Measurements from ENCODE around the gene ADAMTSL1.

Gene ADAMTSL1

DNA sequence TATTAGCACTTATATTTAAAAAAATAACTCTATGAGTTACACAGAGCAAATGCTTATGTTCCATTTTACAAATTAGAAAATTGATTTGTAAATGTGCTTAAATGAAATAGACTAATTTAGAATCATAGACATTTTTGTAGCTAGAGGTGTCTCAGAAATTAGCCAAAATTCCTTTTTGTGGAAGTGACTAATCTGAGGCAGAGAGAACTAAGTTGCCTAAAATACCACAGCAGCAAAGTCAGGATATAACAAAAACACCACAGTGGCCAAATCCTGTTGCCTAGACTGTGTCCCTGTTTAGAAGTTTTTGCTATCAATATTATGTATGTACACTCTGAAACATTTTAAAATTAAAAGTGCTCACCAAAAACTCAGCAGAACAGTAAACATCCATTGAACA, 18.7 kb downstream of the ADAMTSL1 start:
- Histone ChIP-seq H2AFZ (ENCODE audit: low read length) (no peak overlapping the region), H4K20me1 (ENCODE audit: insufficient read depth, low read length, poor library complexity, severe bottlenecking) (no peaks in the 10 kb centered on the region), H3K4me3 (ENCODE audit: low read length, poor library complexity, severe bottlenecking) (no peak overlapping the region), H3K4me2 (ENCODE audit: low read depth, low read length, poor library complexity, severe bottlenecking) (no peak overlapping the region), H3K9ac (ENCODE audit: low read depth, low read length, poor library complexity, severe bottlenecking) (no peak overlapping the region), H3K9me2 (replicated peaks; ENCODE audit: low read depth, low read length) (no peaks in the 10 kb centered on the region), H3K9me3 (ENCODE audit: insufficient read depth, low read depth, low read length) (no peaks in the 10 kb centered on the region), H3K36me3 (ENCODE audit: insufficient read depth, low read length) (no peaks in the 10 kb centered on the region), H3K27me3 (ENCODE audit: insufficient read depth, low read length, poor library complexity, severe bottlenecking) (no peaks in the 10 kb centered on the region), H3F3A (ENCODE audit: low read depth) (no peaks in the 10 kb centered on the region), H3K4me1 (ENCODE audit: insufficient read depth, low read length, poor library complexity, severe bottlenecking) (no peaks in the 10 kb centered on the region), H3K79me2 (ENCODE audit: insufficient read depth, low read length) (no peaks in the 10 kb centered on the region)
- TF ChIP-seq, protein P1, sequence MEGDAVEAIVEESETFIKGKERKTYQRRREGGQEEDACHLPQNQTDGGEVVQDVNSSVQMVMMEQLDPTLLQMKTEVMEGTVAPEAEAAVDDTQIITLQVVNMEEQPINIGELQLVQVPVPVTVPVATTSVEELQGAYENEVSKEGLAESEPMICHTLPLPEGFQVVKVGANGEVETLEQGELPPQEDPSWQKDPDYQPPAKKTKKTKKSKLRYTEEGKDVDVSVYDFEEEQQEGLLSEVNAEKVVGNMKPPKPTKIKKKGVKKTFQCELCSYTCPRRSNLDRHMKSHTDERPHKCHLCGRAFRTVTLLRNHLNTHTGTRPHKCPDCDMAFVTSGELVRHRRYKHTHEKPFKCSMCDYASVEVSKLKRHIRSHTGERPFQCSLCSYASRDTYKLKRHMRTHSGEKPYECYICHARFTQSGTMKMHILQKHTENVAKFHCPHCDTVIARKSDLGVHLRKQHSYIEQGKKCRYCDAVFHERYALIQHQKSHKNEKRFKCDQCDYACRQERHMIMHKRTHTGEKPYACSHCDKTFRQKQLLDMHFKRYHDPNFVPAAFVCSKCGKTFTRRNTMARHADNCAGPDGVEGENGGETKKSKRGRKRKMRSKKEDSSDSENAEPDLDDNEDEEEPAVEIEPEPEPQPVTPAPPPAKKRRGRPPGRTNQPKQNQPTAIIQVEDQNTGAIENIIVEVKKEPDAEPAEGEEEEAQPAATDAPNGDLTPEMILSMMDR (conservative IDR thresholded peaks at IDR 0.05; ENCODE audit: low read length) = no peak
- TF ChIP-seq EZH2phosphoT487 (IDR thresholded peaks at IDR 0.05; ENCODE audit: borderline replicate concordance) = no peak

- H3K4me1 ChIP-seq (ENCODE audit: insufficient read depth, low read length, poor library complexity, severe bottlenecking) = no peaks in the 10 kb centered on the region
- no peaks in the 10 kb centered on the region for H3F3A ChIP-seq (ENCODE audit: low read depth)
- no peaks in the 10 kb centered on the region for H3K27me3 ChIP-seq (ENCODE audit: insufficient read depth, low read length, poor library complexity, severe bottlenecking)
- H3K4me3 ChIP-seq (ENCODE audit: low read length, poor library complexity, severe bottlenecking) = no peak overlapping the region
- H3K9ac ChIP-seq (ENCODE audit: low read depth, low read length, poor library complexity, severe bottlenecking) = no peak overlapping the region
- no peak overlapping the region for H3K4me2 ChIP-seq (ENCODE audit: low read depth, low read length, poor library complexity, severe bottlenecking)
- TF ChIP-seq EZH2phosphoT487 (IDR thresholded peaks at IDR 0.05; ENCODE audit: borderline replicate concordance) = no peak
- TF ChIP-seq, protein P1 (conservative IDR thresholded peaks at IDR 0.05; ENCODE audit: low read length) = no peak
- no peaks in the 10 kb centered on the region for H3K79me2 ChIP-seq (ENCODE audit: insufficient read depth, low read length)
- H3K36me3 ChIP-seq (ENCODE audit: insufficient read depth, low read length) = no peaks in the 10 kb centered on the region
- H3K9me2 ChIP-seq (replicated peaks; ENCODE audit: low read depth, low read length) = no peaks in the 10 kb centered on the region
- H4K20me1 ChIP-seq (ENCODE audit: insufficient read depth, low read length, poor library complexity, severe bottlenecking) = no peaks in the 10 kb centered on the region
- H2AFZ ChIP-seq (ENCODE audit: low read length) = no peak overlapping the region
- no peaks in the 10 kb centered on the region for H3K9me3 ChIP-seq (ENCODE audit: insufficient read depth, low read depth, low read length)
Measured at GRCh38 chr9:18493451-18493993, 19.6 kb downstream of the ADAMTSL1 start.

GRCh38 chr9:18495065-18495464, 21.1 kb downstream of the ADAMTSL1 start:
- Histone ChIP-seq H3K9ac (ENCODE audit: low read depth, low read length, poor library complexity, severe bottlenecking) (no peak overlapping the region), H3K36me3 (ENCODE audit: insufficient read depth, low read length) (no peaks in the 10 kb centered on the region), H3K4me2 (ENCODE audit: low read depth, low read length, poor library complexity, severe bottlenecking) (no peak overlapping the region), H4K20me1 (ENCODE audit: insufficient read depth, low read length, poor library complexity, severe bottlenecking) (no peaks in the 10 kb centered on the region), H3K4me3 (ENCODE audit: low read length, poor library complexity, severe bottlenecking) (no peak overlapping the region), H3K27me3 (ENCODE audit: insufficient read depth, low read length, poor library complexity, severe bottlenecking) (no peaks in the 10 kb centered on the region), H3K79me2 (ENCODE audit: insufficient read depth, low read length) (no peaks in the 10 kb centered on the region), H3K4me1 (ENCODE audit: insufficient read depth, low read length, poor library complexity, severe bottlenecking) (no peaks in the 10 kb centered on the region), H3F3A (ENCODE audit: low read depth) (no peaks in the 10 kb centered on the region), H3K9me3 (ENCODE audit: insufficient read depth, low read depth, low read length) (no peaks in the 10 kb centered on the region), H3K9me2 (replicated peaks; ENCODE audit: low read depth, low read length) (no peaks in the 10 kb centered on the region), H2AFZ (ENCODE audit: low read length) (no peak overlapping the region)
- no peak for TF ChIP-seq EZH2phosphoT487 (IDR thresholded peaks at IDR 0.05; ENCODE audit: borderline replicate concordance)
